ENCODE results near the gene RAMP1. TPM values are rescaled to one million over a fixed set of nuclear protein-coding genes. Genes with fewer than 3 reads are reported as not detected.

Gene RAMP1
- polyA plus RNA-seq, 4 donors = 2.3 to 11.4 (median 6.7) TPM

DNA sequence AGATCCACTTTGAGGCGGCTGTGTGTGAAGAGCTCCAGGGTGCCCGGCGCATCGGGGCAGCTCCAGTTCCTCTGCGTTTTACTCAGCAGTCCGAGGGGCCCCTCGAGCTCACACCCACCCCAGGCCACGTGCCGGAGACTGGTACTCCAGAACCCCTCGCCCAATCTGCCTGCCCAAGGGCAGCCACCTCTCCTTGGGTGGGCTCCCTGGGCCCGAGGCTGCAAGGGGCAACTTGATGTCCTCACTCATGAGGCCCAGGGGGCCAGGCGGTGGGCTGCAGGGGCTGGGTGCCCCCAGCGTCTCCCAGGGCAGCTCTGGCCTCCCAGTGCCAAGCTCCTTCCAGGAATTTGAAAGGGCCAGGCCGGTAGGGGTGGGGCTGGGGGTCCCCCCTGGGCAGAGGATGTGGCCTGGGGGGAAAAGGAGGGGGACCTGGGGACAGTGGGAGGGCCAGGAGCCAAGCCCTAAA is 16.7 kb downstream of the RAMP1 start:
- DNase-seq (ENCODE audit: low read depth in 4 of 4, low spot score in 2 of 4) = no peak

DNA sequence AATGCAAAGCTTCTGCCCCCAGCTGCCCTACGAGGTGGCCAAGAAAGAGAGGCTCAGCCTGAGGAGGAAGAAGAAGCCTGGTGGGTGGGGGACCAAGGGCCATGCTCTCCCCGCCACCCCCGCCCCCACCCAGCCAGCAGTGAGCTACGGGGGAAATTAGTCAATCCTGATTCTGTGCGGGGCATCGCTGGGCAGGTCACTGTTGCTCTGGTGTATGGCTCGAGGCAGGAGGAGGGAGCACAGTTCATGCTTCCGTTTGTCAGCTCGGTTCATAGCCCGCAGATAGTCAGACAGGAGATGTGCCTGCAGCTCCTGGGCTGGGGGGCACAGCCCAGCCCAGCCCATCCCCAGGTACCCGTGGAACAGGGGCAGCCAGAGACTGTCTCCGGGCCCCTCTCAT is 17.1 kb downstream of the RAMP1 start:
- no peak for DNase-seq (ENCODE audit: low read depth in 4 of 4, low spot score in 2 of 4)

DNA sequence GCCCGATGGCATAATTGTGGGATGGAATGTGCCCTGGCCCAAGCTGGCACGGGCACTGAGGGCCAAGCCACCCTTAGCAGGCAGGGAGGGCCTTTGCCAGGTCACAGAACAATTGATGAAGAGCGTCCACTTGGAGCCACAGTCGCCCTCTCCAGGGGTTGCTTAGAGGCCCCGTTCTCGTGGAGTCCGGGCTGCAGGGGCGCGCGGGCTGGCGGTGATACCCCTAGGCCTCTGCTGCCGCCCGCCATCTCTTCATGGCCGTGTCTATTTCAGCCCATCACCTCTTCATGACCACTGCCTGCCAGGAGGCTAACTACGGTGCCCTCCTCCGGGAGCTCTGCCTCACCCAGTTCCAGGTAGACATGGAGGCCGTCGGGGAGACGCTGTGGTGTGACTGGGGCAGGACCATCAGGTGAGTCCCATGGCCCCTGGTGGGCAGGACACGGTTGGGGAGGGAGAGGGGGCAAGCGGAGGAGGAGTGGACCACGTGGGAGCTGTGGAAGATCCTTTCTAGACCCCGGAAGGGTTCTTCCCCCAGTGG is 17.6 kb downstream of the RAMP1 start:
- no peak for DNase-seq (ENCODE audit: low read depth in 4 of 4, low spot score in 2 of 4)

DNA sequence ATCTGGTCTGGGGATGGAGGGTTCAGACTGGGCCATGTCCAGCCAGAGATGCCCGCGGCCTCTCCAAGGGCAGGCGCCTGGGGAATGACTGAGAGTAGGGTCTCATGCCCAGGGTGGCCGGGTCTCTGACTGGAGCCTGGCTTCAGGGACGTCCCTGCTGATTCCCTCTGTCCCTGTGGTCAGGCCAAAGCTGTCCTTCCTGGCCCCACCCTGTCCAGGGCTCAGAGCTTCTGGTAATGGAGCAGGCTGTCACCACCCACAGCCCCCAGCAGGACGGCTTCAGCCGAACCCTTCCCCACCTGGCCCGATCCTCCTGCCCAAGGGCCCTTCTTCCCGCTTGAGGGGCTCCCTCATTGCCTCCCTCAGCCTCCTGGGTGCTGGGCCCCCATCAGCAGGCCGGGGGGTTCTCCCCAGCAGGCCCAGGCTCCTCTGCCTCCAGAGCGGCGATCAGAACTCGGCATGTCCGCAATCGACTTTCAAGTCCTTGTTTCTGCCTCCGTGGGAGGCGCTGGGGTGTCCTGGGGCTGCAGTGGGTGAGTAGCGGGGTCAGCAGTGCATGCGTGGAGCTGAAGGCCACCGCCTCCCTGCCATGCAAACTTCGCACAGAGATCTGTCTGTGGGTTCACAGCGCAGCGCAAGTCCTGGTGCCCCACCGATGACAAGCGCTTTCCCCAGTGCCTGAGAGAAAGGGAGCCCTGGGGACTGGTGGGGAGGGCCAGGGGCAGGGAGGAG is 18.3 kb downstream of the RAMP1 start:
- no peak for DNase-seq (ENCODE audit: low read depth in 4 of 4, low spot score in 2 of 4)

DNA sequence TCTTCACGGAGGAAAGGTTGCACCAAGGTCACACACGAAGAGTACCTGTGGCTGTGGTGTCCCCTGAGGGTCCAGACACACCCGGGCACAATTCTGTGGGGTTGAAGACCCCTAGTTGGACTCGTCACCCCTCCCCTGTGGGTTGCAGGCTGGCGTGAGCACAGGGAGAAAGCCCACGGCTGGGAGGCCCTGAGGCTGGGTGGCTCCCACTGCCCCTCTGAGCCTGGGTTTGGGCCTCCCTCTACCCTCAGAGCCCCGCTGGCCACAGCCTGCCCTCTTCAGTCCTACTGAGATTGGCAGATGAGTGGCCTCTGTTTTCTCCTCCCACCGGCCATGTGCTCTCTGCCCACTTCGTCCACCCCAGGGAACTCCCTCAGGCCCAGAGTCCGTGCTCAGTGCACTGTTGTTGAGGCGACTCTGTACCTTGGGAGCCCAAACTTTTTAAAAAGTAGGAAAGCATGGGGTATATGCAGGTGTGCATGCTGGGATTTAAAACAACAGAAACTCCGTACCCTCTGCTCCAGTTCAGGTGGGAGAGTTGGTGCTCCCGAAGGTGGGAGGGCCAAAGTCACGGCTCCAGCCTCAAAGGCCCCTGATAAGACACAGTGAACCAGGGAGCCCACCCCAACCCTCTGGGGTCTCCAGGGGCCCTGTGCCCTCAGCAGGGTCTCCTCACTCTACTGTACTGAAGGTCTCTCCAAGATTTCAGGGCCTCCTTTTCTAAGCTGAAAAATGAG is 19.1 kb downstream of the RAMP1 start:
- no peak for DNase-seq (ENCODE audit: low read depth in 4 of 4, low spot score in 2 of 4)

DNA sequence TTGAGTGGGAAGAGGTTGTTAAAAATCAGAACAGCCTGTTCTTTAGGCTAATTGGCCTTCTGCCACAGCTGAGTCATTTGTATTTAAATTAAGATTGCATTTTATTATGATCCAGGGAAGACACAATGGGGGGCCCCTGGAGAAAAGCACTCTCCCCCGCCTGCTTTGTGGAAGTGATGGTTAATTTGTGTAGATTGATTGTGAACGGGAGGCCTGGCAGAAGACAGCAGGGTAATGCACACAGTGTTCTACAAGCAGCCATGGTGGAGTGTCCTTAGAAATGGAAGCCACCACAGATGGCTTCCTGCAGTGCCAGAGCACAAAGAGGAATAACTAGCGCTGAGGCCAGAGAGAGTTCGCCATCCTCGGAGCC is 19.6 kb downstream of the RAMP1 start:
- no peak for DNase-seq (ENCODE audit: low read depth in 4 of 4, low spot score in 2 of 4)

DNA sequence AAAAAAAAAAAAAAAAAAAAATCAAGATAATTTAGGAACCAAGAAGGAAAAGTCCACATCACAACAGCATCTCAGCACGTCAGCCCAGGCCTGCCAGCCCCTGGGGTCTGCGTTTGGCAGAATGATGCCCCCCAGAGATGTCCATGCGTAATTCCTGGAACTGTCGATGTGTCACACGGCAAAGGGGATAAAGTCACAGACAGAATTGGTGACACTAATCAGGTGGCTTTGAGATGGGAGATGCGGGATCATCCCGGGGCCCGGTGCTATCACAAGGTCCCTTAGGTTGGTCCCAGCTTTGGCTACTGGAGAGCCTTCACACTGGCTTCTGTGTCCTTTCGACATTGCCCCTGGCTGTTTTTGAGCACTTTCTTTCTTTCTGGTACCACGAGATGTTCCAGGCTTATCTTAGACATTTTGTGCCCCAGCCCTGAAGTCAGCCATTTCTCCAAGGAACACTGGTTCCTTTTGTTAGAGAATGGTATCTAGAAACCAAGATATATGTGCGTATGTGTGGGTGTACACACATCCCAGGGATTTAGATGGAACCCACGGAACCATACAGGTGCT is 20.7 kb downstream of the RAMP1 start:
- no peak for DNase-seq (ENCODE audit: low read depth in 4 of 4, low spot score in 2 of 4)

DNA sequence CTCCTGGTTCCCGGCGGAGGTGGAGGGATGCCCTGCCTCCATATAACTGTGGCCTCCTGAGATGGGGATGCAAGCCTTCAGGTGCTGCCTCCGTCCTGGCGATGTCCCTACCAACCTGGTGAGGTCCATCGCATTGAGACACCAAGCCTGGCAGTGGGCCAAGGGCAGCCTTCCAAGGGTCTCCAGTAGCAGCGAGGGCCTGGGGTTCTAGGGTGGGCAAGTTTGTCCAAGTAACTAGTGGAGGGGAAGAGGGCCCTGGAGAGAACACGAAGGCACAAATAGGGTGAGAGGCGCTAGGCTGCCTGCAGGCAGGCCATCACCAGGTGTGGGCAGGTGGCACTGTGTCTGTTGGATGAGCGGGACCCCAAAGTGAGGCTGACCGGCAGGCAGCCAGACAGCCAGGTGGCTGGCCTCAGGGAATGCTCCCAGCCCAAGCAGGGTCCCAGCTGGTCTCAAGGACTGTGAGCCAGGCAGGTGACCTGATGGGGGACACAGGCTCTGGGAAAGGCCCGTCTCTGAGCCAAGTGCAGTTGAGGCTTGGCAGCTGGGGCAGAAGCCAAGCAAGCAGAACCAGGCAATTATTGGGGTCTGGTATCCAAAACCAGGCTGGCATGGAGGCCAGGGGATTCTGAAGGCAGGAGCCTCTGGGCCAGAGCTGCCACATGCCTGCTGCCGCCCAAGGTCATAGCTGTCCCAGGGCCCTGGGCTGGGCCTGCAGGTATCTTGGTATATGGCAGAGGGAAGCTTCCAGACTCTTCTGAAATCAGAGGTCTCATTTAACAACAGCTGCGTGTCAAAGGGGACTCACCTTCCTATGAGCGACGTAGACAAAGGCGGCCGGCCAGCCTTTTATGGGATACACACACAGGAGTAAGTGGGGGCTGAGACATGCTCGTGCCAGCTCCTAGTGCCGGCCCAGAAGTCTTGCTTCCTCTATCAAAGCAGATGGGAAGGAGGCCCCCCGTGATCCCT is 23.4 kb downstream of the RAMP1 start:
- DNase-seq (ENCODE audit: low read depth in 4 of 4, low spot score in 2 of 4) = no peak

DNA sequence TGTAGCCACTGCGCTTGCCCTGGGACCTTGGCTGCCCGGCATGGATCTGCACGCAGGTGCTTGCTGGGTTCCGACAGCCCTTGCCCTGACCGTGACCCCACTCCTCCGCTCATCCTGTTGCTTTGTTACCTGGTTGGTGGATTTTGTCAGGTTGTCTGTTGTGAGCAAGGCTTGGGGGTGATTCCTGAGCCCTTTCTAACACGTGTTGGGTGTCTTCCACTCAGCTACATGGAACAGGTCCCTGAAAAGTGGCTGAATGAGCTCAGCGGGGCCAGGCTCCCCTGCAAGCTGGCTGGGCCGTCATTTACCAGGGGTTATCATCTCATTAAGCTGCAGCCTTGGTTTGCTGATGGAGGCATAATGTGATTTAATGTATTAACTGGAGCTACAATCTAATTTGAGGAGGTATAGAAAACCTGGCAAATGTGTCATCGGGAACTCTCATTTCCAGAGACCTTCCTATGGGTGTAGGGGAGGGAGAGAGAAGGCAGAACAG is 24.6 kb downstream of the RAMP1 start:
- no peak for DNase-seq (ENCODE audit: low read depth in 4 of 4, low spot score in 2 of 4)

DNA sequence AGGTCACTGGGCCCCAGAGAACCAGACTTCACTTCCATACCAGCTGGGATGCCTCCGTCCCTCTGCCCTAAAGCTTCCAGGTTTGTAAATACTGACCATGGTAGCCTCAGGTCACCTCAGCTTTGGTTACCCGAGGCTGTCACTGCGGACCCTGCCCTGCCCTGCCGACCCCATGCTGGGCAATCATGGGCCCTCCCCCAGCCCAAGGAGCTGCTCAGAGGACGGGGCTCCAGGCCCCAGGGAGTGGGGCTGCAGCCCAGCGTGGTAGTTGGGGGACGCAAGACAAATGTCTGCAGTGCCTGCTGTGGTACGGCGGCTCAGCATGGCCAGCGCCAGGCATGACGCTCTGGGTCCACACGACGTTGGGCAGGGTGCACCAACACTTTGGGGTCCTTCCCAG is 25.3 kb downstream of the RAMP1 start:
- DNase-seq (ENCODE audit: low read depth in 4 of 4, low spot score in 2 of 4) = no peak

DNA sequence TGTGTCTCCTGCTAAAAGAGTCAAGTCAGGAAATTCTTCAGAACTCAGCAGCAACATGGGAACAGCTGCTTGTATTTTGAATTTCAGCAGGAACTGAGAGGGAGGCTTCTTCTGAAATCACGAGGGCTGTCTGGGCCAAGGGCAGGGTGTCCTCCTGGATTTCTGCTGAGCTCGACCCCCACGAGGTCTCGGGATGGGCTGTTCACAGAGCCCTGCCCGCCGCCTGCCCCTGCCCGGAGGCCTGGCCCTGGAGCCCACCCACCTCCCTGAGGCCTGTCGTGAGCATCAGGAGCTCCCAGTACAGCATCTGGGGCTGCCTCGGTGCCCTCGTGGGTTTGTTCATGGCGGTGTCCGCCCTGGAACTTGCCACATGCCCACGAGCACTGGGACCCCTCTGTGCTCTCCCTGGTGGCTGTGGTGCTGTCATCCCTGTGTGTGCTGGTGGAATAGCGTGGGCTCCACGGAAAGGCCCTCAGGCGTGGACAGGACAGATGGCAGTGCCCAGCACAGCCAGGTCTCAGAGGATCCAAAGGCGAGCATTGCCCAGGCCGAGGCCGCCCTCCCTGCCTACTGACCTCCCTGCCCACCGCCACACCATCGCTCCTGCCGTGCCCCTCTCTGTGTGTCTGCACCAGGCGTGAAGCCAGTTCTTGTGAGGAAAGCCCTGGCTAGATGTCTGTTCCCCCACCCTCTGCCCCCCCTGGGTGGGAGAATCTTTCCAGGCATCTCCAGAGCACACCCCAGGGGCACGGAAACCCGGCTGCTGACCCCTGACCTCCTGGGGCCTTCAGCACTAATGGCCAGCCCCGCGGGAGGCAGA is 25.9 kb downstream of the RAMP1 start:
- DNase-seq (ENCODE audit: low read depth in 4 of 4, low spot score in 2 of 4) = no peak

DNA sequence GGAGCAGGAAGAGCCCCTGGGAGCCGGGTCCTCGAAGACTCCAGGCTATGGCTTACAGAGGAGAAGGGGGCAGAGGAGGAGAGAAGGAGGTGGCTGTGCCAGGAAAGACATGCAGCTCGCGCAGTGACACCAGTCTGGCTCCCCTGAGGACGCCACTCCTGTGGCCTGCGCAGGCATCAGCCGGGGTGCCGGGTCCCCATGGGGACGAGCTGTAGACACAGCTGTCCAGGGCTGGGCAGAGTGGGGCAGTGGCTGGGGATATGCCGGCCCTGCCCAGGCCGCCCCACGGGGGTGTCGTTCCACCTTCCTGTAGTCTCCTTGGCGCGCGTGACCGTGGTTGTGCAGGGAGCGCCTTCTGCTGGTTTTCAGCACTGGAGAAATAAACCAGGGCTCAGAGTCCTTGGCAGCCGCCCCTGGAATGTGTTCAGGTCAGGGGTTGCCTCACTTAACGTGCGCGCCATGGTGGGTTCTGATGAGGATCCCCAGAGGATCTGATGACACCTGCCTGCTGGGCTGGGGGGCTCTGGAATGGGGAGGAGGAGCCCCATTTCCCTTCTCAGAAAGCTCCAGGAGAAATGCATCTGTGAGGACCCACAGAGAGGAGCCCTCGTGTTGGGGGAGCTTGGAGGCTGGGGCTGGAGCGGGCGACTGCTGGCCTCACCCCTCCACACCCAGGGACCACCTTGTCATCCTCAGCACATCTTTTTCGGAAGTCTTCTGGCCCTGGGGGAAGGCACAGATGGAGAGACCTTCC is 26.7 kb downstream of the RAMP1 start:
- DNase-seq (ENCODE audit: low read depth in 4 of 4, low spot score in 2 of 4) = no peak

DNA sequence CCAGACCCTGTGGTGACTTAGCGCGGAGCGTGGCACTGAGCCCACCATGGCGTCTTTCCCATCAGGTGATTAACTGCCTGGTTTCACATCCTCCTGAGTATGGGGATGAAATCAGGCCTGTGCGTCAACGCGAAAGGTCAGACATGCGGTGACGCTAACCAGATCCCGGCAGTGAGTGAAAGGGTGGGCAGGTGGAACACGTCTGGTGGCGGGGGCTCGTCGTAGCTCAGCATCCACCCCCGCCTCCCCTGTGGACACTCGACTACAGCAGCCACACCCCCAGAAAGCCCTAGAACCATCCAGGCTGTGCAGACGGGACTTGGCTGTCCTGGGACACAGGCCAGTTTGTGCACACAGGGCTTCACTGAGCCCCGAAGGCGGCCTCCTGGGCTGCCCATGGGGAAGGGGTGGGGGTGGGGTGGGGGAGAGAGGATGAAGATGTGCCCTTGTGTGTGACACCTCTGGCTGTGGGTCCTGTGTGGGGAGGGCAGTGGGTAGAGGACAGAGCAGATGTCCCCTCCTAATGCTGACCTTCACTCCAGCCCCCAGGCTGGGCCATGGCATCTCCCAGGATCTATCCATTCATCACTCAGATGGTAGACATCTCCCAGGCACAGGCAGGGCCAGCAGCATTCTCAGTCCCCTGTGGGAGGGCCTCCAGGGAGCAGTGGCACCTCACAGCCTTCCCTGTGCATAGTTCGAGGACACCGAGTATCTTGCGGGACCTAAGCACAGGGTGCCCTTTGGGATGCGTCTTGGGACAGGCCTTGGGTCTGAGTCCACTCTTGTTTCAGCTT is 27.5 kb downstream of the RAMP1 start:
- DNase-seq (ENCODE audit: low read depth in 4 of 4, low spot score in 2 of 4) = no peak

DNA sequence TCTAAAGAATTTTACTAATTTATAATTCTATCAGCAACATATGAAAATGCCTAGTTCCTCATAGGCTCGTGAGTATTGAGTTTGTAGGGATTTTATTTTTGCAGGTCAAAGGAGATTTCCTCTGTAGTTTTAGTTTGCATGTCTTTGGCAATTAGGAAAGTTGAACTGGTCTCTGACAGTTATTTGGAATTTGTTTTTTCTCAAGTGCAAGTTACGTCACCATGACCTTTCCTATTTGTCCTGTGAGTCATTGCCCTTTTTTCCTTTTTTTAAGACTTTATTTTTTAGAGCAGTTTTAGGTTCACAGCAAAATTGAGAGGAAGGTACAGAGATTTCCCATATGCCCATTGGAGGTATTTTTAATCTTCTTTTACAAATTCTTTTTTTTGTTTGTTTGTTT is 29.0 kb downstream of the RAMP1 start:
- no peak for DNase-seq (ENCODE audit: low read depth in 4 of 4, low spot score in 2 of 4)

DNA sequence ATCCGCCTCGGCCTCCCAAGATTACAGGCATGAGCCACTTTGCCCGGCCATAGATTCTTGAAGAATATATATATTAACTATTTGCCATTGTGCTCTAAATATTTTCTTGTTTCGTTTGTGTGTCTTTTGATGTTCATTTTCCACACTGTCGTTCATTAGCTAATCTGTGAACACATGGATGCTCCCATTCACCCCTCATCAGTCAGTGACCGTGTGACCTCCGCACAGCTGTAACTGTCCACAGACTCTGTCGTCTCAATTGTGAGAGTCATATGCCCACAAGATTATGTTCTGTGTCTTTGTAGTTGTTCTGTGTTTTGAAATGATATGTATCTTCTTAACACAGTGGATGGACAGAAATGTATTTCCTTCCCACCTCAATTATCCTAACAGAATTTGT is 29.6 kb downstream of the RAMP1 start:
- no peak for DNase-seq (ENCODE audit: low read depth in 4 of 4, low spot score in 2 of 4)

DNA sequence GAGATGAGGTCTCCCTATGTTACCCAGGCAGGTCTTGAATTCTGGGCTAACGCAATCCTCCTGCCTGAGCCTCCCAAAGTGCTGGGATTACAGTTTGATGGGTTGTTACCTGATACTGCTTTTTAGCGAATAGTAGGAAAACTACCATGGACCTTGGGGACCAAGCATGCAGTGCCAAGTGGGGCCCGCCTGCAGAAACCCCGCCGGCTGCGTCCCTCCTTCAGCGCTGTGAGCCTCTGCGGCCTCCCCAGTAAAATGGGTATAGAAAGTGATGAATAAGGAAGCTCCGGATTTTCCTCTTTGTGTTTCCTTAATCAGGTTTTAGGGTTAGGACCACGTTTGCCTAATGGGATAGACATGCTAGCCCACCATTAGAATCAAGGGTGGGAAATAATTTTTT is 30.4 kb downstream of the RAMP1 start:
- no peak for DNase-seq (ENCODE audit: low read depth in 4 of 4, low spot score in 2 of 4)

DNA sequence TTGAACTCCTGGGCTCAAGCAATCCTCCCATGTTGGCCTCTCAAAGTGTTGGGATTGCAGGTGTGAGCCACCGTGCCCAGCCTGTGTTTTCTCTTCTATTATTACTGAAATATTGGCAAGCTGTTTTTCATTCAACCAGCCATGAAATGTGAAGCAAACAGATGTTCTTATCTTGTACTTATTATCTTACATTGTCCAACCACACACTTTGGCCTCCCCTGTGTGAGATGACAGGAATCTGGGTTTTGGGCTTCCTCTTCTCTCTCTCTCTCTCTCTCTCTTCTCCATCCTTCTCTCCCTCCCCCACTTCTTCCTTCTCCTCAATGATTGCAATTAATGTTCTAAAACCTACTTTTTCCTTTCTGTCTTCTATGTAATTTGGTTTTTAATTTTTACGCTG is 33.1 kb downstream of the RAMP1 start:
- no peak for DNase-seq (ENCODE audit: low read depth in 4 of 4, low spot score in 2 of 4)
